ENCODE results near the gene PXDC1.

DNA sequence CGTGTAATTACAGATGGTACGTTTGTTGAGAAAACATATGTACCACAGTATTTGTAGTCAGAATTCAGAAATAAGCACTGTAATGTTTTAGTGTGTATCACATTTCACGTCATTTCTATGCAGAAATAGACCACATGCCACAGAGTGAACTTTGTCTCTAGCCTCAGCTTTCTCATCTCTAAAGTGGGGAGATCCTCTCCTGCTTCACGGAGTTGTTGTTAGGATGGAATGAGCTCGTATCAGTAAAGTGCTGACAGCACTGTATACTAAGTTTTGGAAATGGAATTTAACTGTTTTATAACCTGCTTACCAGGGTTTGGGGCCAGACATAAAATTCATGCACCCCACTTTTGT, 34.2 kb upstream of the PXDC1 start:
- no peak for TF ChIP-seq EZH2phosphoT487 (IDR thresholded peaks at IDR 0.05; ENCODE audit: borderline replicate concordance)
- TF ChIP-seq, protein P1, sequence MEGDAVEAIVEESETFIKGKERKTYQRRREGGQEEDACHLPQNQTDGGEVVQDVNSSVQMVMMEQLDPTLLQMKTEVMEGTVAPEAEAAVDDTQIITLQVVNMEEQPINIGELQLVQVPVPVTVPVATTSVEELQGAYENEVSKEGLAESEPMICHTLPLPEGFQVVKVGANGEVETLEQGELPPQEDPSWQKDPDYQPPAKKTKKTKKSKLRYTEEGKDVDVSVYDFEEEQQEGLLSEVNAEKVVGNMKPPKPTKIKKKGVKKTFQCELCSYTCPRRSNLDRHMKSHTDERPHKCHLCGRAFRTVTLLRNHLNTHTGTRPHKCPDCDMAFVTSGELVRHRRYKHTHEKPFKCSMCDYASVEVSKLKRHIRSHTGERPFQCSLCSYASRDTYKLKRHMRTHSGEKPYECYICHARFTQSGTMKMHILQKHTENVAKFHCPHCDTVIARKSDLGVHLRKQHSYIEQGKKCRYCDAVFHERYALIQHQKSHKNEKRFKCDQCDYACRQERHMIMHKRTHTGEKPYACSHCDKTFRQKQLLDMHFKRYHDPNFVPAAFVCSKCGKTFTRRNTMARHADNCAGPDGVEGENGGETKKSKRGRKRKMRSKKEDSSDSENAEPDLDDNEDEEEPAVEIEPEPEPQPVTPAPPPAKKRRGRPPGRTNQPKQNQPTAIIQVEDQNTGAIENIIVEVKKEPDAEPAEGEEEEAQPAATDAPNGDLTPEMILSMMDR (conservative IDR thresholded peaks at IDR 0.05; ENCODE audit: low read length), result no peak

All from Loucy (cell line).